ENCODE measurements around the gene ASH1L.

The ASH1L gene

DNA sequence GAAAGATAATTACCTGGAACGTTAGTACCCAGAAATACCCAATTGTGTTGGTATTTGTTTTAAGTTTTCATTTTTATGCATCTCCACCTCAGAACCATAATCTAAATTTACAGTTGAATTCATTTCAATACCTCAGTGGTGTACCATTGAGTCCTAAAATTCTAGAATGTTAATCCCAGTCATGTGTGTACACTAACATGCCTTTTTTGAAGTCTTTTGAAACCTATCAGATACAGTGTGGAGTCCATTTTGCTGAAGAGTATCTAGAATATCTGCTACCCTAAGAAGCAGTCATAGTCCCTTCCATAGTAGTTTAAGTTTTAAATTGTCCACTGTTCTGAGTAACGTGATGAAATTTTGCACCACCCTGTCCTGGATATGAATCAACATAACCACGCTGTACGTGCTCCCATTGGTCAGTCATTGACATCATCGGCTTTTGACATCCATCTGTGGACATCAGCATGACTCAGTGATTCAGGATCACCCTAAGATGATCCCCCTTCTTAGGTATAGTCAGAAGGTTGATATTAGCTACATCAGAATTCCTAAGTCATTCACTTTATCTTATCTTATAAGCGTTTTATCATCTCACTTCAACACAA lies 7.5 kb upstream of the ASH1L start:
- TF ChIP-seq TAF1 (IDR thresholded peaks at IDR 0.05; ENCODE audit: borderline replicate concordance, insufficient read depth, low read length): no peak
- TF ChIP-seq SIN3A (IDR thresholded peaks at IDR 0.05; ENCODE audit: borderline replicate concordance, insufficient read depth, low read length): no peak
- TF ChIP-seq FOXP2 (optimal IDR thresholded peaks at IDR 0.05; ENCODE audit: borderline replicate concordance, extremely low read depth, extremely low read length, insufficient read depth): no peak
- TF ChIP-seq, protein P1, sequence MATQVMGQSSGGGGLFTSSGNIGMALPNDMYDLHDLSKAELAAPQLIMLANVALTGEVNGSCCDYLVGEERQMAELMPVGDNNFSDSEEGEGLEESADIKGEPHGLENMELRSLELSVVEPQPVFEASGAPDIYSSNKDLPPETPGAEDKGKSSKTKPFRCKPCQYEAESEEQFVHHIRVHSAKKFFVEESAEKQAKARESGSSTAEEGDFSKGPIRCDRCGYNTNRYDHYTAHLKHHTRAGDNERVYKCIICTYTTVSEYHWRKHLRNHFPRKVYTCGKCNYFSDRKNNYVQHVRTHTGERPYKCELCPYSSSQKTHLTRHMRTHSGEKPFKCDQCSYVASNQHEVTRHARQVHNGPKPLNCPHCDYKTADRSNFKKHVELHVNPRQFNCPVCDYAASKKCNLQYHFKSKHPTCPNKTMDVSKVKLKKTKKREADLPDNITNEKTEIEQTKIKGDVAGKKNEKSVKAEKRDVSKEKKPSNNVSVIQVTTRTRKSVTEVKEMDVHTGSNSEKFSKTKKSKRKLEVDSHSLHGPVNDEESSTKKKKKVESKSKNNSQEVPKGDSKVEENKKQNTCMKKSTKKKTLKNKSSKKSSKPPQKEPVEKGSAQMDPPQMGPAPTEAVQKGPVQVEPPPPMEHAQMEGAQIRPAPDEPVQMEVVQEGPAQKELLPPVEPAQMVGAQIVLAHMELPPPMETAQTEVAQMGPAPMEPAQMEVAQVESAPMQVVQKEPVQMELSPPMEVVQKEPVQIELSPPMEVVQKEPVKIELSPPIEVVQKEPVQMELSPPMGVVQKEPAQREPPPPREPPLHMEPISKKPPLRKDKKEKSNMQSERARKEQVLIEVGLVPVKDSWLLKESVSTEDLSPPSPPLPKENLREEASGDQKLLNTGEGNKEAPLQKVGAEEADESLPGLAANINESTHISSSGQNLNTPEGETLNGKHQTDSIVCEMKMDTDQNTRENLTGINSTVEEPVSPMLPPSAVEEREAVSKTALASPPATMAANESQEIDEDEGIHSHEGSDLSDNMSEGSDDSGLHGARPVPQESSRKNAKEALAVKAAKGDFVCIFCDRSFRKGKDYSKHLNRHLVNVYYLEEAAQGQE (IDR thresholded peaks at IDR 0.05; ENCODE audit: insufficient read depth in 1 of 2, low read depth in 2 of 2, low read length in 2 of 2): no peak
- TF ChIP-seq POLR2AphosphoS5 (IDR thresholded peaks at IDR 0.05; ENCODE audit: low read depth, low read length): no peak

DNA sequence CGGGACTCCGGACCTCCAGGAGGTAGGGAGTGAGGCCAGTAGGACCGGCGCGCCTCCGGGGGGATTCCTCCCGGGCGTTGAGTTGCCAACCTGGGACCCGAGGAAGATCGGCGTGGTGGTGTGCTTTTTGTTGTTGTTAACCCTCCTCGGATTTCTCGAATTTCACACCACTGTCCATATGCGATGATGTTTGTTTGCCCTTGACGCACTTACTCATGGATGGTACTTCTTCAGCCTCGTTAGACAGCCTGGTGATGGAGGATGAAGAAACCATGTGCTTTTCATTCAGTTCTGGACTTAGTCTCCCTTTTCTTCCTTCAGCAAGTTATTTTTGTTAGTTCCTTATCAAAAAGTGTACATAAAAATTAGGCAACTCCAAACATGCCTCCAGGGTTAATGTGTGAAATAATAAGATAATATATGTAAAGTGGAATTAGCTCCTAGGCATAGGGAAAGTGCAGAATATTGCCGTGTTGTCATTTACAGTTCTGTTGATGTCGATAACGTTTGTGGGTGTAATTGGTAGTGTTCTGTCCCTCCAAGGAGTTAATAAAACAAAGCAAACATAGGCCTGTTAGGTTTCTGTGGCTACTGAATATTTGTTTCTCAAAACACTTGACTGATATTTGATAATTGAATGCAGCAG lies 897 bp upstream of the ASH1L start:
- TF ChIP-seq, protein P1 (IDR thresholded peaks at IDR 0.05; ENCODE audit: insufficient read depth in 1 of 2, low read depth in 2 of 2, low read length in 2 of 2): peak in 1 of 2 experiments; percentile 54; a peak in 1 of 4 replicates
- 0 out of 2 replicates have a peak, but pooled peaks have one; percentile 71 for TF ChIP-seq SIN3A (IDR thresholded peaks at IDR 0.05; ENCODE audit: borderline replicate concordance, insufficient read depth, low read length)

DNA sequence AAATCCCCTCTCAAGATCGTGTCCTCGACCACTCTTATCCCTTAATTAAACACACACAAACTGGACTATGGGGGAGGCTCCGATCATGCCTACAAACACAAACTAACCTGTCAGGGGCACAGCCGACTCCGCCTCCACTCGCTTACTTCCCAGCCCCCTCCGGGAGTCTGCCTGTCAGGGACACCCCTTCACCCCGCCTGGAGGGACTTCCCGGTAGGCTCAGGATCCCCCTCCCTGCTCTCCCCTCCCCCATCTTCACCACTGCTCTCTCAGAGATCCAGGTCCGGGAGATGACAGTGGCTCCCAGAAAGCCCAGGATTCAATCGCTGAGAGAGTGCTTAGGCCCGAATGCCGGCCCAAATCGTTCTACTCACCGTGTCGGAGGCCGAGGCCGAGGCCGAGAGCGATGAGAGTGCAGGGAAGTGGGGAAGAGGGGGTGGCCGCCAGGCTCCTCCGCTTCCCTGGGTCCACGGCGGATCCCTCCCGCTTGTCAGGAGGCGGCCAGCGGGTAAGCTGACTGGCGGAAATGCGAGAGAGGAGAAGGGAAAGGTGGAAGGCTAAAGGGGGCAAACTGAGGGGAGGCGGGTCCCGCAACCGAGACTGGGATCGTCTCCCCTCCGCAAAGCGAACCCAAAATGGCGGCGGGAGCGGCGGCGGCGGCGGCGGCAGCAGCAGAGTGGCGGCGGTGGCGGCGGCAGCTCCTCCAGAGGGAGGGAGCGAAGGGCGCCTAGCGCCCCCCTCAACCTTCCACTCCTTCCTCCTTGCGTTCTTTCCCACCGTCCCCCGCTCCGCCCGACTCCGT lies 623 bp downstream of the ASH1L start:
- 0 out of 2 replicates have a peak, but pooled peaks have one; percentile 27 for TF ChIP-seq TAF1 (IDR thresholded peaks at IDR 0.05; ENCODE audit: borderline replicate concordance, insufficient read depth, low read length)

DNA sequence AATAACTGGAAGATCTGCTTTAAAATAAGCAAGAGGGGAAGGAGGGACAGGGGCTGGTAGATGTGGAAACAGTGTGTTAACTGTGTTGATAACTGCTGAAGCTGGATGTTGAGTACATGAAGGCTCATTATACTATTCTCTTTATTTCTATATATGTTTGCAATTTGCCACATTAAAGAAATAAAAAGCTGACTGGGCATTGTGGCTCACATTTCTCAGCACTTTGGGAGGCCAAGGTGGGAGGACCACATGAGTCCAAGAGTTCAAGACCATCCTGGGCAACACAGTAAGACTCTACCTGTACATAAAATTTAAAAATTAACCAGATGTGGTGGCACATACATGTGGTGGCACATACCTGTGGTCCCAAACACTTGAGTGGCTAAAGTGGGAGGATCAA lies 6.7 kb downstream of the ASH1L start:
- TF ChIP-seq SIN3A (IDR thresholded peaks at IDR 0.05; ENCODE audit: borderline replicate concordance, insufficient read depth, low read length) (no peak), TAF1 (IDR thresholded peaks at IDR 0.05; ENCODE audit: borderline replicate concordance, insufficient read depth, low read length) (no peak), POLR2AphosphoS5 (IDR thresholded peaks at IDR 0.05; ENCODE audit: low read depth, low read length) (no peak), FOXP2 (optimal IDR thresholded peaks at IDR 0.05; ENCODE audit: borderline replicate concordance, extremely low read depth, extremely low read length, insufficient read depth) (no peak)
- TF ChIP-seq, protein P1 (IDR thresholded peaks at IDR 0.05; ENCODE audit: insufficient read depth in 1 of 2, low read depth in 2 of 2, low read length in 2 of 2): no peak

- TF ChIP-seq TAF1 (IDR thresholded peaks at IDR 0.05; ENCODE audit: borderline replicate concordance, insufficient read depth, low read length) (no peak), POLR2AphosphoS5 (IDR thresholded peaks at IDR 0.05; ENCODE audit: low read depth, low read length) (no peak), SIN3A (IDR thresholded peaks at IDR 0.05; ENCODE audit: borderline replicate concordance, insufficient read depth, low read length) (no peak), FOXP2 (optimal IDR thresholded peaks at IDR 0.05; ENCODE audit: borderline replicate concordance, extremely low read depth, extremely low read length, insufficient read depth) (no peak)
- TF ChIP-seq, protein P1 (IDR thresholded peaks at IDR 0.05; ENCODE audit: insufficient read depth in 1 of 2, low read depth in 2 of 2, low read length in 2 of 2): no peak
These were observed 9.3 kb downstream of the ASH1L start for GRCh38 chr1:155553349-155553748.

Data from PFSK-1 (cell line).